Urothelium cell line (cell line): ENCODE data around the gene METTL8.
"Not testable (repeated sequence)": the region's sequence is repeated elsewhere in the genome, so short reads cannot be mapped to it uniquely, and the experiment has no call there.

Source experiments
- DNase-seq: peaks from one replicate; pipeline ENCODE4 v3.0.0; 2011; ENCODE audit warnings: low spot score, mixed read lengths
- FAIRE-seq: peaks from 2 replicates; lab custom pipeline; 2011; peaks lifted over from hg19 to GRCh38; lab: Jason Lieb, UNC

Gene METTL8

DNA sequence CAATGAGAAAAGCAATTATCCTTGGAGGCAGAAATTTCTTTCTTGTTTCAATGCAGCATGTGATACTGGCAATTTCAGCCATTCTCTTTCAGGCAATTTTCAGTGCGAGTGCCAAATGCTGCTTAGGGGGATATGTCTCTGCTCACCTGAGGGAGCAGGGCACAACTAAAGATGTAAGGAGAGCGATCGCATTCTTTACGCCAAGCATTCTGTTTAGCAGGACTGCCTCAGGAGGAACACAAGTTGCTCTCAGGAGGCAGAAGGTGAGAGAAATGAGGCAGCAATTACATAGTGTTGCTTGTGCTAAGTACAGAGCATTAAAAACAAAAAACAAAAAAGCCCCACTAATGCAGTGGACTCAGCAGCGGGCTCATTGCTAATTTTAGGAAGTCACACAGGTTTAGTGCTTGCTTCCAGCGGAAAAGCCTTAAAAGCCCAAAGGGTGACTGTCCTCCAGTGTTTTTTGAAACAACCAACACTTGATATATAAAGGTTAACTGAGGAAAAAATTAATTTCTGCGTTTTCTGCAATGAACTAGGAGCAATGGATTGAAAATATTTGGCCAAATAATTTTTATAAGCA, 116.9 kb downstream of the METTL8 start:
- DNase-seq = no peak

GRCh38 chr2:171316220-171316619, 117.6 kb downstream of the METTL8 start:
- DNase-seq = no peak
- FAIRE-seq = no peak

More for the DNA sequence above, 116.9 kb downstream of the METTL8 start:
- FAIRE-seq = no peak

- DNase-seq (no peak), FAIRE-seq (no peak)
These were observed 118.0 kb downstream of the METTL8 start for GRCh38 chr2:171315781-171316180.

- not testable (repeated sequence) for DNase-seq, FAIRE-seq
These were observed 121.6 kb downstream of the METTL8 start for GRCh38 chr2:171312182-171312581.

DNA sequence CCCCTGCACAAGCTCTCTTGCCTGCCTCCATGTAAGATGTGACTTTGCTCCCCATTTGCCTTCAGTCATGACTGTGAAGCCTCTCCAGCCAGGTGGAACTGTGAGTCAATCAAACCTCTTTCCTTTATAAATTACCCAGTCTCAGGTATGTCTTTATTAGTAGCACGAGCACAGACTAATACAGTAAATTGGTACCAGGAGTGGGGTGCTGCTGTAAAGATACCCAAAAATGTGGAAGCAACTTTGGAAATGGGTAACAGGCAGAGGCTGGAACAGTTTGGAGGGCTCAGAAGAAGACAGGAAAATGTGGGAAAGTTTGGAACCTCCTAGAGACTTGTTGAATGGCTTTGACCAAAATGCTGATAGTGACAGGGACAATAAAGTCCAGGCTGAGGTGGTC, 122.2 kb downstream of the METTL8 start:
- not testable (repeated sequence) for DNase-seq, FAIRE-seq

DNA sequence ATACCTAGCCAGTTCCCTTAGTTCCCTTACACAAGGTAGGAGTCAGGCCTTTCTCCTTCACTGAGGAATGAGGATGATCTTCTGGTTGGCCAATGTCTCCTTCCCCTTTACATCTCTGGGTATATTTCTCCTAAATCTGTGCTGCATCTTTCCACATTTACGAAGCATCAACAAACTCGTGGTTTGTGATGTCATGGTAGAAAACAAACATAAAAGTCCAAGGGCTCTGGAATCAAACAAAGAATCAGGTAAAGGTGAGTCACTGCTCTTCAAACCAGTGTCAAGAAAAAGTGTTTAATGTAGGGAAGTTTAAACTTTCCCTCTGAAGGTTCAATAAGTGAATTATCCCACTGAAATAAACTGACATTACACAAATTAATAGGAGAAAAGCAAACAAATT, 122.9 kb downstream of the METTL8 start:
- no peak for FAIRE-seq
- no peak for DNase-seq

GRCh38 chr2:171309455-171310286, 124.1 kb downstream of the METTL8 start:
- no peak for DNase-seq
- FAIRE-seq = no peak

DNA sequence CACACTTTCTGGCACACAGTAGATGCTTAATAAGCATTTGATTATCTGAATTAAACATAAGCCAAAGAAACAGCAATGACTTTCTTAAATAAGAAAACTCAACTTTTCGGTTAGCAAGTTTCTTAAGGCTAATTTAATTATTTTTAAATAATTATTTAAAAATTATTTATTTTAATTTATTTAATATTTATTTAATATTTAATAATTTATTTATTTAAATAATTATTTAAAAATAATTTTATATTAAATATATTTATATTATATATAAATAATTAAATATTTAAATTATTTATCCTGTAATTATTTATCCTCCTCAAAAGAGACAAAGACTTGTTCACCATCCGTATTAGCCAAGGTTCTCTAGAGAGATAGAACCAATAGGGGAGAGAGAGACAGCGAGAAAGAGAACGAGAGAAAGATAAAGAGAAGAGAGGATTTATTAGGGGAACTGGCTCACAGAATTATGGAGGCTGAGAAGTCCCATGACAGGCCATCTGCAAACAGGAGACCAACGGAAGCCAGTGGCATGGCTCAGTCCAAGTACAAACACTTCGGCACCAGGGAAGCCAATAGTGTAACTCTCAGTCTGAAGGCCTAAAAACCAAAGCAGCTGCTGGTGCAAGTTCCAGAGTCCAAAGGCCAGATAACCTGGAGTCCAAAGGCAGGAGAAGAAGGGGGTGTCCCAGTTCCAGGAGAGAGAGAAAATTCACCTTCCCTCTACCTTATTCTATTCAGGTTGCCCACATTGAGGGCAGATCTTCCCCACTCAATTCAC, 125.3 kb downstream of the METTL8 start:
- FAIRE-seq (no peak), DNase-seq (no peak)

DNA sequence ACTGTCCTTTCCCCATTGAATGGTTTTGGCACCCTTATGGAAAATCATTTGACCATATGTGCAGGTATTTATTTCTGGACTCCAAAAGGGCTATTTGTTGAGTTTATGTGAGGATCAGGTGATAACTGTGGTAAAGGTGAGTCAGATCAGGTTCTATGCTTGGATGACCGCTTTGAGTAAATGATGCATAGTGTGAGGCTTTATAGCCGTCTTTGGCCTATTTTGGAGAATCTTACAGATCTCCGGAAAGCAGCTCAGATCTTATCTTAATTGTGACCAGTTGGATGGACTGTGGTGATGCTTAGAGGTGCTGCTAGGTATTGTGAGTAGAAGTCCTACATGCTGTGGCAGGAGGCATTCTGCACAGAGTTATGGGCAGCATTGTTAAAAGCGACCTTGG, 126.2 kb downstream of the METTL8 start:
- FAIRE-seq (no peak), DNase-seq (no peak)

DNA sequence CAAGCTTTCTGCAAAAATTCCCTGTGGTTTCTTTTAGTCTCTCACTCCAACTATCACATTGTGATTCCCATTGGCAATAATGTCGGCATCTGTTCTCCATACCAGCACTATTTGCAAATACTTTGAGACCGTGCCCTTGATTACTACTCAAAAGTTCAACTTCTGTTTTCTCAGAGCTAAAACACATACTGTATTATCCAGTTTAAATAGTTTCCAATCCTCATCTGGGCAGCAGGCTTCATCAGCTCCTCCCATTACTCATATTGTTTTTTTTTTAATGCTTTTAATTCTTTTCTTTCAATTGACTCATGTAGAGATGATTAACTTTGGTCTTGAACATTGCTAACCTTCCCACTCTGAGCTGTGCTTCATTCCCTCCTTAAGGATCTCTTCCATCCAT, 135.8 kb downstream of the METTL8 start:
- FAIRE-seq (no peak), DNase-seq (no peak)

GRCh38 chr2:171294608-171295007, 139.2 kb downstream of the METTL8 start:
- no peak for DNase-seq
- no peak for FAIRE-seq

DNA sequence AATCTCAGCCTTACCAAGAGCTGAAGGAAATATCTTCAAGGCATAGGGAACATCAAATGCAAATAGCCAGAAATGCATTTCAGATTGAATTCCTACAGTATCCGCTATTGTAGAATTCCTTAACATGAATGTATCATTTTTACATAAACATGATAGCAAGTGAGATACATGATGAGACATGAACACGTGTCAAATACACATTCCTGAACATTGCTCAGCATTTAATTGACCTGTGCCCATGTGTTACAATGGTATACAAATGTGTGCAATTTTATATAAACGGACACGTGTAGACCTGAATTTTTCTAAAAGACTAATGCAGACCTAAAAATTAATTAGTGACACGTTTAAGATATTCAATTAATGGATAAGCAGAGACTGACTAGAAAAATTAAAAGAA, 140.1 kb downstream of the METTL8 start:
- FAIRE-seq (no peak), DNase-seq (no peak)

GRCh38 chr2:171289991-171290390, 143.8 kb downstream of the METTL8 start:
- FAIRE-seq = no peak
- no peak for DNase-seq

GRCh38 chr2:171289316-171289715, 144.5 kb downstream of the METTL8 start:
- FAIRE-seq (no peak), DNase-seq (no peak)

DNA sequence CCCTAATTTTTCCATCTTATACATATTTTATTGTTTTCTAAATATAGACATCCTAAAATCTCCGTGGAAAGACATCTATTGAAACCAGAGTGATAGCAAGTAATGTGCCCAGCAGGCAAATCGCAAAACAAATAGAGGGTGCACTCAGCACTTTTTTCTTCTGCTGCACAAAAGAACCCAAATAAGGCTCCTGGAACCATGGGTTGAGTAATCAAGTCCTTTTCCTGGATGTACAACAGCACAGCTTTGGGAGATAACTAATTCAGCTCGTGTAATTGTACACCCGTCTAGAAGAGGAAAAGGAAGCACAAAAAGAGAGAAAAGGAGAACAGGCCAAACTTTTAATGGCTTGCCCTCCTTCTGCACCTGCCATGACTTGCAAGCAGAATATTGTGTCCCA, 146.2 kb downstream of the METTL8 start:
- DNase-seq (no peak), FAIRE-seq (no peak)

DNA sequence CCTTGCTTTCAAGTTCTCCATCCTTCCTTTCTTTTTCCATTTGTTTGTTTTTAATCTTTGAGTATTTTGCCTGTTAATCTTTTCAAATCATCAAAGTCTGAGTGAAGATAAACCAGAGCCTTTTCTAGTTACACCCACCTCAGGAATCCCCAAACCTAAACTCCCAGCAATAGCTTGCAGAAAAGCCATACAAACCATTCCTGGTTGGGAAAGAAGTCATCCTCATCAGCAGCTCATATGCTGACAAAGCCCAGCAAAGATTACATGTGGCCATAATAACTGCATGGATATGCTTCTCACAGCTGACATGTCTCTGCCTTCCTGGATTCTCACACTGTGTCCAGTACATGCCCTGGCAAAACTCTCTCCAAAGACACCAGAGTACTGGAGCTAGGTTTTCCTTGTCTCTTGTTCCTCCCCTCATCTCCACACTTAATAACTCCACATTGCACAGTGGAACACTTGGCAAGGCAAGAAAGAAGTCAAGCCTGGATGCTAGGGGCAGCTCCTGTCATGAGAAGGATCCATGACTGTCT, 146.7 kb downstream of the METTL8 start:
- DNase-seq = no peak

DNA sequence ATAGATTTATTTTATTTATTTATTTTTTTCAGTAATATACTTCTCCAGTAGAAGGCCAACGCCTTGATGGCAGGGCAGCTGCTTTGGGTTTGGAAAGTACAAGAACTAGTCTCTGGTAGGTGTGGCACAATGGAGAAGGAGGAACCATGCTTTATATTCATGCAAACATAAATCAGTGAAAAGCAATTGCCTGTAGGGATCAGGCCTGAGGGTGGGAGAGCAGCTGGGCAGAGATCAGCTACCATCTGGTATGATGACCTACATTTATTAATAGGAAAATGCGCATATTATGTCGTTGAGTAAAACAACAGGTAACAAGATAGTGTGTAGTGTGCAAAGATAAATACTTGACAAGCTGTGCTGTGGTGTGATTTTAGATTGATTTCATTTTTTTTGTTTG, 152.7 kb downstream of the METTL8 start:
- DNase-seq = no peak
- FAIRE-seq = no peak

More for the DNA sequence above, 146.7 kb downstream of the METTL8 start:
- no peak for FAIRE-seq

DNA sequence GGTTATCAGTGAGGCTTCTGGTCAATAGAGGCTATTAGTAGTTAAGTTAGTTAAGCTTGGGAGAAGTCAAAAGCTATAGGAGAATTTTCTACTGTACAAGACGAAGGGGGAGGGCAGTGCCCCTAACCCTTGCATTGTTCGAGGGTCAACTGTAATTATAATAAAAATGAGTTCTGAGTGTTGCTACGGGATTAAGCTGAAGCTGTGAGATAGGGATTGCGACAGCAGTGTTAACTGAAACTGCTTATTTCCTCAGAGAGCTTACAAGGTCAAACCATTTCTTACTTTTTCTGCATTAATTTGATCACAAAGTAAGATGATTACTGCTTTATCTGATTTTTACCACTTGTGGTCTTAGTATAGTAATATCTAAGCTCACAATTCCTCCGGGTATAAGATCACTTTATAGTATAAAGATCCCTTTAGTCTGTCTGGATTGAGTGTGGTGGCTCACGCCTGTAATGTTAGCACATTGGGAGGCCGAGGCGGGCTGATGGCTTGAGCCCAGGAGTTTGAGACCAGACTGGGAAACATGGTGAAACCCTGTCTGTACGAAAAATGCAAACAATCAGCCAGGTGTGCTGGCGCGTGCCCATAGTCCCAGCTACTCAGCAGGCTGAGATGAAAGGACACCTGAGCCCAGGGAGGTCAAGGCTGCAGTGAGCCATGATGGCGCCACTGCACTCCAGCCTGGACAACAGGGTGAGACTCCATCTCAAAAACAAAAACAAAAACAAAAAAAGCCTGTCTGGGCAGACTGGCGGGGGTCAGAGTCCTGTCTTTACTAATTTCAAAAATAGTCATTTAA, 153.6 kb downstream of the METTL8 start:
- FAIRE-seq (no peak), DNase-seq (no peak)

- DNase-seq = no peak
- no peak for FAIRE-seq
These were observed 159.0 kb downstream of the METTL8 start for GRCh38 chr2:171274757-171275156.

- DNase-seq (peak; percentile 89), FAIRE-seq (peak; percentile 92)
These were observed 161.8 kb downstream of the METTL8 start for GRCh38 chr2:171271971-171272436.
